ENCODE measurements around the gene N4BP2L1.

Gene N4BP2L1

DNA sequence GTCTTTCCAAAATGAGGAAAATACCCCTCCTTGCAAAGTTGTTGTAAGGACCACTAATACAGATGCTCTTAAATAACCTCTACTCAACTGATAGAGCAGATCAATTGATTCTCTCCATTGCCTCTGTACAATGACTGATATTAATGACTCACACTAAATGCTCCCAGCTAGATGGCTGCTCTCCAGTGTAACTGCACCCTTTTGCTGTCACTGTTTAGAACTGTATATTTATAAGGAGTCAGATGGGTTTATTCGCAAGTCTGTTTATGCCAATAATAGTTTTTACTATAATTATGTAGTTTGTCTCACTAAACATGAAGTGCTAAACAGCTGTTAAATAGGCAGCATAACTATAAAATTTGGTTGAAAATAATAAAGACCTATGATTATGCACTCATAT, 21.0 kb upstream of the N4BP2L1 start:
- H4K20me1 ChIP-seq (ENCODE audit: insufficient read depth, low read length), result no peaks in the 10 kb centered on the region
- DNase-seq, result no peak

DNA sequence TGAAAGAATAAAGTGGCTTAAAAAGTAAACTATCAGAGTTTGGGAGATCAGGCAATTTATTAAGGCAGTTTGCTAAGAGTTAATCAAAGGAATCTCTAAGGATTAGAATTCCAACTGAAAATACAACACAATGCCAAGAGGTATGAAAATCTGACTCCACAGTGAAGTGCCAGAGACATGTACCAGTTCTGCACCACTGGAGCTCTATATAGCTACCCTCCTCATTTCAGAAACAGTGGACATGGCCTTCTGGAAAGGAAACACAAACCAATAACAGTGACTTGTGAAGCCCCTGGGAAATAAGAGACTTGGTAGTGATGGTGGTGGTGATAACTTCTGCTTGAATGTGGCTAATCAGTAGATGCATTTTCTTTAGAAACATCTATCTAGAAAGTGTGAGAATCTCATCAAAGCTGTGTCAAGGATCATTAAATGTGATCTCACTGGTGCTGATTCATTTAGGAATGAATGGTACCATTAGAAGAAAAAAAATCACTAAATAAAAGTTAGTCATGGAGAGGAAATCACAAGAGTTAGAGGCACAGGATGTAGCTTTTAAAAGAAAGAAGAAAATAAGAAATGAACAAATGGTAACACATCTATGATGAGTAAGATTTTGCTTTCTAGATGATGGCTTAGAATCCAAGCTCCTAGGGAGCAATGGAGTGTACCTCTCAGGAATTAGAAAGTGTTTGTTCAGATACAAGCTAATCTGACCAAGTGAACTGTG, 20.1 kb upstream of the N4BP2L1 start:
- H3K4me2 ChIP-seq (ENCODE audit: low read depth, low read length), result no peak overlapping the region
- TF ChIP-seq, protein P1, sequence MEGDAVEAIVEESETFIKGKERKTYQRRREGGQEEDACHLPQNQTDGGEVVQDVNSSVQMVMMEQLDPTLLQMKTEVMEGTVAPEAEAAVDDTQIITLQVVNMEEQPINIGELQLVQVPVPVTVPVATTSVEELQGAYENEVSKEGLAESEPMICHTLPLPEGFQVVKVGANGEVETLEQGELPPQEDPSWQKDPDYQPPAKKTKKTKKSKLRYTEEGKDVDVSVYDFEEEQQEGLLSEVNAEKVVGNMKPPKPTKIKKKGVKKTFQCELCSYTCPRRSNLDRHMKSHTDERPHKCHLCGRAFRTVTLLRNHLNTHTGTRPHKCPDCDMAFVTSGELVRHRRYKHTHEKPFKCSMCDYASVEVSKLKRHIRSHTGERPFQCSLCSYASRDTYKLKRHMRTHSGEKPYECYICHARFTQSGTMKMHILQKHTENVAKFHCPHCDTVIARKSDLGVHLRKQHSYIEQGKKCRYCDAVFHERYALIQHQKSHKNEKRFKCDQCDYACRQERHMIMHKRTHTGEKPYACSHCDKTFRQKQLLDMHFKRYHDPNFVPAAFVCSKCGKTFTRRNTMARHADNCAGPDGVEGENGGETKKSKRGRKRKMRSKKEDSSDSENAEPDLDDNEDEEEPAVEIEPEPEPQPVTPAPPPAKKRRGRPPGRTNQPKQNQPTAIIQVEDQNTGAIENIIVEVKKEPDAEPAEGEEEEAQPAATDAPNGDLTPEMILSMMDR (IDR thresholded peaks at IDR 0.05; ENCODE audit: low read length), result no peak
- no peak for TF ChIP-seq EZH2phosphoT487 (IDR thresholded peaks at IDR 0.05; ENCODE audit: low read length)
- TF ChIP-seq EZH2 (optimal IDR thresholded peaks at IDR 0.05; ENCODE audit: low read depth, low read length), result no peak
- DNase-seq, result no peak
- no peaks in the 10 kb centered on the region for H3F3A ChIP-seq (ENCODE audit: insufficient read depth, low read length)
- H3K79me2 ChIP-seq (ENCODE audit: low read length), result no peaks in the 10 kb centered on the region
- no peak overlapping the region for H3K4me3 ChIP-seq (ENCODE audit: low read length)
- H3K9me3 ChIP-seq (replicated peaks; ENCODE audit: insufficient read depth, low read length), result no peaks in the 10 kb centered on the region
- no peaks in the 10 kb centered on the region for H3K27me3 ChIP-seq (replicated peaks; ENCODE audit: insufficient read depth, low read length)
- H3K9me2 ChIP-seq (replicated peaks; ENCODE audit: insufficient read depth, low read length), result no peaks in the 10 kb centered on the region
- peaks cover 6% of the 10 kb centered on the region; the same call in 1 of the 2 replicates for H3K4me1 ChIP-seq (ENCODE audit: low read length)
- no peak overlapping the region for H2AFZ ChIP-seq (ENCODE audit: low read length)
- H3K9ac ChIP-seq (ENCODE audit: low read length), result no peak overlapping the region
- no peaks in the 10 kb centered on the region for H4K20me1 ChIP-seq (ENCODE audit: insufficient read depth, low read length)
- no peak overlapping the region for H3K27ac ChIP-seq (ENCODE audit: low read length)
- H3K36me3 ChIP-seq (replicated peaks; ENCODE audit: insufficient read depth, low read length), result no peaks in the 10 kb centered on the region

More for the DNA sequence above, 21.0 kb upstream of the N4BP2L1 start:
- TF ChIP-seq EZH2 (optimal IDR thresholded peaks at IDR 0.05; ENCODE audit: low read depth, low read length) (no peak), EZH2phosphoT487 (IDR thresholded peaks at IDR 0.05; ENCODE audit: low read length) (no peak)
- TF ChIP-seq, protein P1 (IDR thresholded peaks at IDR 0.05; ENCODE audit: low read length), result no peak
- Histone ChIP-seq H3K9ac (ENCODE audit: low read length) (no peak overlapping the region), H3K27me3 (replicated peaks; ENCODE audit: insufficient read depth, low read length) (no peaks in the 10 kb centered on the region), H3K27ac (ENCODE audit: low read length) (no peak overlapping the region), H3K4me1 (ENCODE audit: low read length) (no peaks in the 10 kb centered on the region), H2AFZ (ENCODE audit: low read length) (no peak overlapping the region), H3F3A (ENCODE audit: insufficient read depth, low read length) (no peaks in the 10 kb centered on the region), H3K36me3 (replicated peaks; ENCODE audit: insufficient read depth, low read length) (no peaks in the 10 kb centered on the region), H3K9me2 (replicated peaks; ENCODE audit: insufficient read depth, low read length) (no peaks in the 10 kb centered on the region), H3K79me2 (ENCODE audit: low read length) (no peaks in the 10 kb centered on the region), H3K9me3 (replicated peaks; ENCODE audit: insufficient read depth, low read length) (no peaks in the 10 kb centered on the region), H3K4me2 (ENCODE audit: low read depth, low read length) (no peak overlapping the region), H3K4me3 (ENCODE audit: low read length) (no peak overlapping the region)

DNA sequence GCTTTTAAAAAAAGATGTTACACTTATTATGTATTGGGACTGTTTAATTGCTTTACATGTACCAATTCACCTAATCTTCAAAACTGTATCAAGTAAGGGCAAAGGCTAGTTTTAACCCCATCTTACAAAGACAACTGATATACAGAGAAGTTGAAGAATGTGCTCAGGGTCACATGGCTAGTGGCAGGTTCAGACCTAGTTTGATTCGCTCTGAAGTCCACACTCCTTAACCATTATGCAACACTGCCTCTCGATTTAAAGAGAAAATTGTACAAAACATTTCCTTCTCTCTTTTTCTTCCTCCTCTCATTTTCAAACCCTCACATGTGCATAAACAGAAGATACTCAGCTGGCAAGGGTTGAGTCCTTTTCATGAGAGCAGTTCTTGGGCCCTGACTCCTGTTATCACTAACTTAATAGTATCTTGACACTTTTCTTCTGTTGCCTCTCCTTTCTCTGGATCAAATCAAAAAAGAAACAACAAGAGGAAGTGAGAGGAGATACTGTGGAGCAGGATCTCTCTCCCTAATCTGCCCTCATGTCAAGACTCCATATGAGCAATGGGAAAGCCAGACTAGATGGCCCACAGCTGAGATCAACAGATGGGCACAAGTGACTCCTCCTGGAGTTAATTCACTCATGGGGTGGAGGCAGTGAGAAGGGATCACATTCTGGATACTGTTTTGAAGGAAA, 19.0 kb upstream of the N4BP2L1 start:
- no peak for DNase-seq
- Histone ChIP-seq H3K4me1 (ENCODE audit: low read length) (peaks cover 11% of the 10 kb centered on the region; the same call in 1 of the 2 replicates), H2AFZ (ENCODE audit: low read length) (no peak overlapping the region), H3K4me2 (ENCODE audit: low read depth, low read length) (no peak overlapping the region), H3F3A (ENCODE audit: insufficient read depth, low read length) (no peaks in the 10 kb centered on the region), H3K27me3 (replicated peaks; ENCODE audit: insufficient read depth, low read length) (no peaks in the 10 kb centered on the region), H3K4me3 (ENCODE audit: low read length) (no peak overlapping the region), H3K9me3 (replicated peaks; ENCODE audit: insufficient read depth, low read length) (no peaks in the 10 kb centered on the region), H3K79me2 (ENCODE audit: low read length) (no peaks in the 10 kb centered on the region), H3K9ac (ENCODE audit: low read length) (no peak overlapping the region), H3K27ac (ENCODE audit: low read length) (no peak overlapping the region), H3K36me3 (replicated peaks; ENCODE audit: insufficient read depth, low read length) (no peaks in the 10 kb centered on the region), H3K9me2 (replicated peaks; ENCODE audit: insufficient read depth, low read length) (no peaks in the 10 kb centered on the region), H4K20me1 (ENCODE audit: insufficient read depth, low read length) (no peaks in the 10 kb centered on the region)
- TF ChIP-seq, protein P1 (IDR thresholded peaks at IDR 0.05; ENCODE audit: low read length), result no peak
- no peak for TF ChIP-seq EZH2 (optimal IDR thresholded peaks at IDR 0.05; ENCODE audit: low read depth, low read length)
- no peak for TF ChIP-seq EZH2phosphoT487 (IDR thresholded peaks at IDR 0.05; ENCODE audit: low read length)
